Endothelial cell of umbilical vein (primary cell): ENCODE measurements around the gene EPDR1.

Experiments
- POLR2A ChIP-seq: IDR thresholded peaks from 2 replicates; pipeline ENCODE4 v1.6.1; 2012; ENCODE audit warnings: low read depth, mild to moderate bottlenecking, control low read depth, low read length
- POLR2AphosphoS5 ChIP-seq: IDR thresholded peaks from 2 replicates; pipeline ENCODE4 v1.6.1; 2012; ENCODE audit warnings: low read depth, mild to moderate bottlenecking, control low read depth, low read length, moderate library complexity; ENCODE audit not compliant: insufficient read depth
- TF ChIP-seq, protein P1 (sequence below), 2 donors: IDR thresholded peaks; 1 replicate in 1 of 2; 2 replicates in 1 of 2; pipeline ENCODE4 v1.5.1; 2011; ENCODE audit warnings: low read length in 2 of 2, mild to moderate bottlenecking in 2 of 2, moderate library complexity in 2 of 2, control low read depth in 1 of 2, inconsistent platforms in 1 of 2, low read depth in 1 of 2; ENCODE audit not compliant: insufficient read depth in 1 of 2; ENCODE audit errors: extremely low read depth in 1 of 2
- TF ChIP-seq, protein P2 (sequence below): IDR thresholded peaks from 2 replicates; pipeline ENCODE4 v1.6.1; 2011; ENCODE audit not compliant: insufficient read depth, insufficient read length

DNA sequence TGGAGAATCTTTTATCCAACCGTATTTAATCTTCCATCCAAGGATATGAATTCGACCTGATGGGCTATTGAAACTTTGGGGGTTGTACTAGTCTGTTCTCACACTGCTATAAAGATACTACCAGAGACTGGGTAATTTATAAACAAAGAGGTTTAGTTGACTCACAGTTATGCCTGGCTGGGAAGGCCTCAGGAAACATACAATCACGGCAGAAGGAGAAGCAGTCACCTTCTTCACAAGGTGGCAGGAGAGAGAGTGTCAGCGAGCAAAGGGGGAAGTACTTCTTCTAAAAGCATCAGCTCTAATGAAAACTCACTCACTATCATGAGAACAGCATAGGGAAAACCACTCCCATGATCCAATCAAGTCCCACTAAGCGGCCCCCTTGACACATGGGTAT, 43.8 kb downstream of the EPDR1 start:
- TF ChIP-seq, protein P1, sequence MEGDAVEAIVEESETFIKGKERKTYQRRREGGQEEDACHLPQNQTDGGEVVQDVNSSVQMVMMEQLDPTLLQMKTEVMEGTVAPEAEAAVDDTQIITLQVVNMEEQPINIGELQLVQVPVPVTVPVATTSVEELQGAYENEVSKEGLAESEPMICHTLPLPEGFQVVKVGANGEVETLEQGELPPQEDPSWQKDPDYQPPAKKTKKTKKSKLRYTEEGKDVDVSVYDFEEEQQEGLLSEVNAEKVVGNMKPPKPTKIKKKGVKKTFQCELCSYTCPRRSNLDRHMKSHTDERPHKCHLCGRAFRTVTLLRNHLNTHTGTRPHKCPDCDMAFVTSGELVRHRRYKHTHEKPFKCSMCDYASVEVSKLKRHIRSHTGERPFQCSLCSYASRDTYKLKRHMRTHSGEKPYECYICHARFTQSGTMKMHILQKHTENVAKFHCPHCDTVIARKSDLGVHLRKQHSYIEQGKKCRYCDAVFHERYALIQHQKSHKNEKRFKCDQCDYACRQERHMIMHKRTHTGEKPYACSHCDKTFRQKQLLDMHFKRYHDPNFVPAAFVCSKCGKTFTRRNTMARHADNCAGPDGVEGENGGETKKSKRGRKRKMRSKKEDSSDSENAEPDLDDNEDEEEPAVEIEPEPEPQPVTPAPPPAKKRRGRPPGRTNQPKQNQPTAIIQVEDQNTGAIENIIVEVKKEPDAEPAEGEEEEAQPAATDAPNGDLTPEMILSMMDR (IDR thresholded peaks at IDR 0.05; ENCODE audit: extremely low read depth in 1 of 2, insufficient read depth in 1 of 2, low read depth in 1 of 2, low read length in 2 of 2) = no peak
- no peak for TF ChIP-seq POLR2AphosphoS5
- TF ChIP-seq POLR2A = no peak
- TF ChIP-seq, protein P2, sequence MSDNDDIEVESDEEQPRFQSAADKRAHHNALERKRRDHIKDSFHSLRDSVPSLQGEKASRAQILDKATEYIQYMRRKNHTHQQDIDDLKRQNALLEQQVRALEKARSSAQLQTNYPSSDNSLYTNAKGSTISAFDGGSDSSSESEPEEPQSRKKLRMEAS = no peak
